ENCODE data around the gene DHRS3. TPM values are rescaled to one million over a fixed set of nuclear protein-coding genes. Genes with fewer than 3 reads are reported as not detected.

The DHRS3 gene
- total RNA-seq, 1 experiment from 2014 or later = 2.6 TPM

Other genes starting within 250 kb of the DHRS3 start
- not detected in 2 replicates for gene AADACL4, start 25.9 kb upstream of the DHRS3 start, total RNA-seq (2014; rRNA removed; shearing (Covaris generic))
- not detected in 2 replicates for gene AADACL3, start 97.9 kb upstream of the DHRS3 start, total RNA-seq (2014; rRNA removed; shearing (Covaris generic))
- gene CFAP107, start 128.0 kb upstream of the DHRS3 start, total RNA-seq (2014; rRNA removed; shearing (Covaris generic)) = not detected in 2 replicates
- gene PRAMEF12, start 155.5 kb upstream of the DHRS3 start, total RNA-seq (2014; rRNA removed; shearing (Covaris generic)) = not detected in 2 replicates
- 0.08 TPM in 1 of 2 replicates, not detected in the other for gene PRAMEF1, start 173.2 kb upstream of the DHRS3 start, total RNA-seq (2014; rRNA removed; shearing (Covaris generic))
- not detected in 2 replicates for gene PRAMEF11, start 213.2 kb upstream of the DHRS3 start, total RNA-seq (2014; rRNA removed; shearing (Covaris generic))
- not detected in 2 replicates for gene HNRNPCL1, start 230.5 kb upstream of the DHRS3 start, total RNA-seq (2014; rRNA removed; shearing (Covaris generic))
- not detected in 2 replicates for gene PRAMEF2, start 238.9 kb upstream of the DHRS3 start, total RNA-seq (2014; rRNA removed; shearing (Covaris generic))

All from SJCRH30 (cell line).